ENCODE results near the gene KCNA2. TPM values are rescaled to one million over a fixed set of nuclear protein-coding genes. Genes with fewer than 3 reads are reported as not detected.

Gene KCNA2
- total and polyA plus RNA-seq, 10 donors = 0.09 to 2.6 (median 1.2) TPM

- H3K27me3 ChIP-seq (replicated peaks in 1 of 7) = peaks cover 0 to 32% (median 4%) of the 10 kb centered on the region in 7 donors
- no peak for DNase-seq
These were observed 11.0 kb upstream of the KCNA2 start for GRCh38 chr1:110617116-110617515.

DNA sequence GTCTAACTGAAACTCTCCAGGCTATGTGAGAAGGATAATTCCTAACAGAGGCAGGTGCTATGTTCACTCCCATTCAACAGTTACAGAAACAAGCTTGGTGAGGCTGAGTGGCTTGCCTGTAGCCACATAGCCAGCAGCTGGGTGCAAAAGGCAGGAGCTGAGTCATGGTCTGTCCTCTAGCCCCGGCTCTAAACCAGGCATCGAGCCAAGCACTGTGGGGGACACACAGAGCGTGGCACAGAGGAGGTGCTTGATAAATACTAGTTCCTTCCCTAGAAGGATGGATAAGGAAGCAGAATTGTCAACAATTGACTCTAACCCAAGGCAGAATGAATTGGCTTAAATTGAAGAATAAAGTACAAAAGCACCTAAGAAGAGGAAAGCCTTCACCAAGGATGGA, 10.4 kb upstream of the KCNA2 start:
- DNase-seq = no peak
- peaks cover 7 to 38% (median 20%) of the 10 kb centered on the region in 6 donors for H3K4me1 ChIP-seq

More at GRCh38 chr1:110617116-110617515, 11.0 kb upstream of the KCNA2 start:
- intact Hi-C loops (cut with DNase I; ENCODE audit: low total_unique reads) = loop anchor here (10.0 kb wide), 2 partner anchors 62 to 92 kb away; no protein-coding TSS in a partner anchor
- no peak overlapping the region for H3K27ac ChIP-seq
- H3K4me1 ChIP-seq = peaks cover 7 to 38% (median 20%) of the 10 kb centered on the region in 6 donors
- H3K36me3 ChIP-seq = no peaks in the 10 kb centered on the region
- no peaks in the 10 kb centered on the region for H3K9me3 ChIP-seq
- no peak overlapping the region for H3K4me3 ChIP-seq
- 79 to 92% (median 86%) methylated on average over 3 of the region's 3 CpGs for WGBS, 5 donors
- TF ChIP-seq POLR2A (IDR thresholded peaks at IDR 0.05) (no peak), POLR2AphosphoS5 (IDR thresholded peaks at IDR 0.05) (no peak)

DNA sequence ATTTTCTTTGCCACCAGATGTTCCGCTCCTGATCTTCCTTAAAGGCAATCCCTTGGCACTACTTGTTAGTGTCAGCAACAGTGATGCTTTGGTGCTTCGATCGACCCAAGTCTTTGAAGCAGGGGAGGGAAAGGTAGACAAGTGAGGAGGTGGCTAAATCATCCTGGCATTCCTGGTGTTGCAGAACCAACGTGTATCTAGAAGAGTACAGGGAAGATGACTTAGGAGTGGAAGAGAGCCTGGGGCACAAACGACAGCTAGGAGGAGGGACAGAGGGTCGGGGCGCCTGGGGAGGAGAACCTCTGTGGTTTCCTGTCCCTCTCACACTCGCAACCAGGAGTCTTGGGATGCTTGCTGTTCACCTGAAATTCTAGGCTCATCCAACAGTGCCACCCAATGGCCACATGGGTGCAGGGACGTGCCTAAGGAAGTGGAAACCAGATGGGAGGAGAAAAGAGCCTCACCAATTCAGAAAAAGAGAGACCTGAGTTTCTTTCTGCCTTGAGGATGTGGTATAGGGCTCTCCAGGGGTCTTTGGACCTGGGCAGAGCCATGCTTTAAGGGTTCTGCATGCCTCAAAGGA, 9.5 kb upstream of the KCNA2 start:
- no peak overlapping the region for H3K4me3 ChIP-seq
- no peaks in the 10 kb centered on the region for H3K36me3 ChIP-seq
- H3K4me1 ChIP-seq = peaks cover 7 to 35% (median 19%) of the 10 kb centered on the region in 6 donors
- H3K9me3 ChIP-seq = no peaks in the 10 kb centered on the region
- intact Hi-C loops (cut with DNase I; ENCODE audit: low total_unique reads) = loop anchor here (10.0 kb wide), 2 partner anchors 61 to 91 kb away; no protein-coding TSS in a partner anchor
- H3K27ac ChIP-seq = no peak overlapping the region
- peaks cover 0 to 32% (median 4%) of the 10 kb centered on the region in 7 donors for H3K27me3 ChIP-seq (replicated peaks in 1 of 7)
- TF ChIP-seq POLR2A (IDR thresholded peaks at IDR 0.05) (no peak), POLR2AphosphoS5 (IDR thresholded peaks at IDR 0.05) (no peak), CTCF (IDR thresholded peaks at IDR 0.05 in 8 of 11, conservative IDR thresholded peaks at IDR 0.05 in 3 of 11) (peak; percentile 39 to 78 (median 72))
- WGBS, 5 donors = 21 to 28% (median 26%) methylated on average over 9 of the region's 9 CpGs
- no peak for DNase-seq

More for the DNA sequence above, 10.4 kb upstream of the KCNA2 start:
- TF ChIP-seq POLR2A (IDR thresholded peaks at IDR 0.05) (no peak), CTCF (IDR thresholded peaks at IDR 0.05 in 8 of 11, conservative IDR thresholded peaks at IDR 0.05 in 3 of 11) (no peak), POLR2AphosphoS5 (IDR thresholded peaks at IDR 0.05) (no peak)
- Histone ChIP-seq H3K4me3 (no peak overlapping the region), H3K27me3 (replicated peaks in 1 of 7) (peaks cover 0 to 32% (median 4%) of the 10 kb centered on the region in 7 donors), H3K36me3 (no peaks in the 10 kb centered on the region), H3K9me3 (no peaks in the 10 kb centered on the region), H3K27ac (no peak overlapping the region)
- intact Hi-C loops (cut with DNase I; ENCODE audit: low total_unique reads) = loop anchor here (10.0 kb wide), 2 partner anchors 62 to 92 kb away; no protein-coding TSS in a partner anchor
- 7 to 27% (median 25%) methylated on average over 3 of the region's 3 CpGs for WGBS, 5 donors

- H3K4me3 ChIP-seq = no peak overlapping the region
- H3K36me3 ChIP-seq = no peaks in the 10 kb centered on the region
- intact Hi-C loops (cut with DNase I; ENCODE audit: low total_unique reads) = loop anchor here (10.0 kb wide), 2 partner anchors 57 to 87 kb away; no protein-coding TSS in a partner anchor
- no peak for TF ChIP-seq CTCF (IDR thresholded peaks at IDR 0.05 in 8 of 11, conservative IDR thresholded peaks at IDR 0.05 in 3 of 11)
- TF ChIP-seq POLR2AphosphoS5 (IDR thresholded peaks at IDR 0.05) = no peak
- TF ChIP-seq POLR2A (IDR thresholded peaks at IDR 0.05) = no peak
- no peaks in the 10 kb centered on the region for H3K9me3 ChIP-seq
- H3K27ac ChIP-seq = no peak overlapping the region
- DNase-seq = no peak
- H3K27me3 ChIP-seq (replicated peaks in 1 of 7) = peaks cover 0 to 48% (median 22%) of the 10 kb centered on the region in 7 donors
- peaks cover 0 to 20% (median 8%) of the 10 kb centered on the region in 6 donors for H3K4me1 ChIP-seq
- WGBS, 5 donors = 59 to 80% (median 70%) methylated on average over 10 of the region's 10 CpGs
These were observed 6.0 kb upstream of the KCNA2 start for GRCh38 chr1:110612060-110612745.
